GM19468 (cell line): ENCODE data around the gene GPR39.

ENCODE experiments used
- ATAC-seq: cut with Tn5 transposase; IDR thresholded peaks from one replicate; pipeline ENCODE4 v1.9.1; 2021; ENCODE audit warnings: mild to moderate bottlenecking, moderate library complexity, moderate number of reproducible peaks; ENCODE audit not compliant: unreplicated experiment; ENCODE audit errors: extremely low read depth

The GPR39 gene

DNA sequence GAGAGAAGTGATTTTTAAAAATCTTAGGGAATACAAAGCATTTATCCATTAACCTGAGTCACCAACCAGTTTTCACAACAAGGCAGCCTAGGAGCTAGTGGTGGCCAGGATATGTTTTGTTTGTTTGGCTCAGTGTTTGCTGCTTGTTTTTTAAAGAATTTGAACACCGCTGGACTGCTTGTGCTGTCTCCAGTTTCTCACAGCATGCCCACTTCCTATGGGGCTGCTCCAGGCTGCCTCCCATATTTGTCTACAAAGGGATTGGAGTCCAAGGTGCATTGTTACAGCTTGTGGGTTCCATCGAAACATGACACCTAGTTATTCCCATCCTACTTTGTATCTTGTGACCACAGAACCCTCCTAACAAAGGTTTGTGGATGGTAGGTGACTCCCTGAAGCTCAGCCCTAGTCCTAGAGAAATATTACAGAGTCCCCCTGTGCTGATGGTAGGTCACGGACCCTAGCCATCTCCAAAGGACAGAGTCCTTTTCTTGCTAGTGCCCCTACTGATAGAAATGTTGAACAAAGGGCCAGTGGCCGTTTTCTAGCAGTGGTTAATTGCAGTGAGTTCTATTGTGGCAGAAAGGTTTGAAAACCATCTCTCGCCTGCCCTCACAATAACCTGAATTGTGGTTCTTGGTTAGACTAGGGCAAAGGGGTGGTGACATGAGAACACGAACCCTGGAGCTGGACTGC lies 23.2 kb downstream of the GPR39 start:
- no peak for ATAC-seq

DNA sequence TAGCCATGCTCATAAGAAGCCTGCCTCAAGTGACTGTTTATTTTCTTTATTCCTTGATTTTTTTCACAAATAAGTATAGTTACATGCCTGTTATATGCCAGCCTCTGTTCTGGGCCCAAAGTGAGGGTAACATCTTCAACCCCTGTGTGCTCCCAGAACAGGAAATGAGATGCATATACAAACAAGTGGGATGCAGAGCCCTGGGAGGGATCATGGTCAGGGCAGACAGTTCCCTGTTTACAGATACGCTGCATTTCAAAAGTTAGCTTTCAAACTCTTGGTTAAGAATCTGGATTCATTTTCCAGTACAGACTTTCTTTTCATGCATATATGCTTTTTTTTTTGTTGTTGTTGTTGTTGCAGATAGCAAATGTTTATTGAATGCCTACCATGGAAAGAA lies 24.4 kb downstream of the GPR39 start:
- no peak for ATAC-seq

GRCh38 chr2:132442278-132442677 lies 25.7 kb downstream of the GPR39 start:
- no peak for ATAC-seq

DNA sequence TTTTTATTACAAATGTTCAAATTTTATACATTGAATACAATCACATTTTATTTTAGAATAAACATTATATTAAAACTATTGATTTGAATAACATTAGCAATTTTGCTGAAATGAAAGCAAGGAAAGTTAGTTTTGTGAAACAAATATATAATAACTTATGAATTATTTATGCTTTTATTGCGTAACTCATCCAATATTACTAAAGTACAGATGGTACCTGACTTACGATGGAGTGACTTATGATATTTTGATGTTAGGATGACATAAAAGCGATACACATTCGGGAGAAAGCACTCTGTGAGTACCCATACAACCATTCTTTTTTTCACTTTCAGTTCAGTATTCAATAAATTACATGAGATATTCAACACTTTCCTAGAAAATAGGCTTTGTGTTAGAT lies 26.5 kb downstream of the GPR39 start:
- no peak for ATAC-seq

DNA sequence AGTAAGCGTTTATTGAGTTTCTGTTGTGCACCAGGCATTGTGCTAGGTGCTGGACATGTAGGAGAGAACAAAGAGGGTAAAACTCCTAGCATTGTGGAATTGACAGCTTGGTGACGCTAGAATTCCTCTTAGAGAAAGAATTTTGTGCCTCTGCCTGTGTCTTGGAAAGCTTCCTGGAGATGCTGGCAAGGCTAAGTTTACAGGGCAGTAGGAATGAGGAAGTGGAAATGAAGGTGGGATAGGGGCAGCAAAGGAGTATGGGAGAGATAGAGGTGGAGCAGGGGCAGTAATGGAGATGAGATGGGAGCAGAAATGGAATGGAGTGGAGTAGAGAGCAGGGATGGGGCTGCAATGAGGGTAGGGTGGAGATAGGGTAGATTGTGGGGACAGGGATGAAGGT lies 29.8 kb downstream of the GPR39 start:
- no peak for ATAC-seq

- no peak for ATAC-seq
Measured at GRCh38 chr2:132448331-132448730, 31.7 kb downstream of the GPR39 start.

DNA sequence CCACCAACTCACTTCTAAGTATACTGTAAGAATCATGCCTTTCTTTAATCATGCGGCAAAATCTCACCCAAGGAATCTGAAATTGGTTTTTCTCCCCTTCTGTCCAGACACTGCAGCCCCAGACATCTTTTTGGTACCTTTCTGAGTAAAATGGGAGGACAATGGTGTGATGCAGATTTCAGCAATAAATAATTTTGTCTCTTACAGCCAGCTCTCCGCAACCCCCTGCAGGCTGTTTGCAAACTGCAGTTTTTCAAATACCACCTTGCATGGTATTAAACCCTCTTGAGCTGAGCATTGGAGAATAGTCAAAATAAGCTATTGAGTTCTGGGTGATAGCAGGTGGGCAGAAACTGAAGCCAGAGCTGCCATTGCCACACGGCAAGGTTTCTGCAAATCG lies 32.2 kb downstream of the GPR39 start:
- ATAC-seq = no peak

- ATAC-seq = no peak
Measured at GRCh38 chr2:132449868-132450267, 33.3 kb downstream of the GPR39 start.

GRCh38 chr2:132460781-132461180 lies 44.2 kb downstream of the GPR39 start:
- ATAC-seq = no peak

DNA sequence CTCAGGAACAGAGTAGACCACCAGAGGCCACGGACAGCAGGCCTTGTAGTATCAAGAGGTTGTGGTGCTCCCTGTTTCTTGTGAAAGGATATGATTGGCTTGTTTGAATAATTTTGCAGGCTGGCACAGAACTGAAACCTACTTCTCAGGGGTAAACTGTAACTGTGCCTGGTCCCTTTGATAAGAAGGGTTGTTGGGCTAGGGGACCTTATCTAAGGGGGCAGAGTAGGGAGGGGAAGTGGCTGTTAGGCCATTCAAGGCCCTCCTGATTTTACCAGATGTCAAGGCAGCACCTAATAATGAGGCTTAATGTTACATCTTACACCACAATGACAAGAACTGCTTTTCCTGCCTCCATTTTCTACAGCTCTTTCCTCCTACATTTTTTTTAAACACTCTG lies 45.6 kb downstream of the GPR39 start:
- no peak for ATAC-seq

- ATAC-seq = no peak
Measured at GRCh38 chr2:132463719-132464118, 47.1 kb downstream of the GPR39 start.

- ATAC-seq = no peak
Measured at GRCh38 chr2:132465917-132466316, 49.3 kb downstream of the GPR39 start.

- no peak for ATAC-seq
Measured at GRCh38 chr2:132466428-132467028, 49.9 kb downstream of the GPR39 start.

GRCh38 chr2:132468821-132469675 lies 52.4 kb downstream of the GPR39 start:
- no peak for ATAC-seq

DNA sequence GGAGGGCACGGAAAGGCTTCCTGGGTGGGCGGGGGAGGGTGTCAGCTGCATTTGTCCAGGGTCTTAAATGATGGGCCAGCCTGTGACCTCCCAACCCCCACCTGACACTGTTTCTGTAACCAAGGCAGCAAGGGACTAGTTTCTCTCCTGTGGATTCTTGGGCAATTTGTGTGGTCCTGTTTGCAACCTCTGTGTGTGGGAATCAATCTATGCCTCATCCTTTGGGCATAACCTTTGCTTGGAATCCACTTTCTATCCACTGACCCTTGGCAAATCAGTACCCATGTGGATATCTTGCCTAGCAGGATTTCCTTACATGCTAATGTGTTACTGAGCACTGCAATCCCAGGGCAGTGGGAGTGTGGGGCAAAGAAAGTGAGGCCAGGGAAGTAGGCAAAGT lies 54.1 kb downstream of the GPR39 start:
- ATAC-seq = no peak

GRCh38 chr2:132473174-132473883 lies 56.7 kb downstream of the GPR39 start:
- ATAC-seq = no peak

- ATAC-seq = no peak
Measured at GRCh38 chr2:132475615-132476014, 59.0 kb downstream of the GPR39 start.

DNA sequence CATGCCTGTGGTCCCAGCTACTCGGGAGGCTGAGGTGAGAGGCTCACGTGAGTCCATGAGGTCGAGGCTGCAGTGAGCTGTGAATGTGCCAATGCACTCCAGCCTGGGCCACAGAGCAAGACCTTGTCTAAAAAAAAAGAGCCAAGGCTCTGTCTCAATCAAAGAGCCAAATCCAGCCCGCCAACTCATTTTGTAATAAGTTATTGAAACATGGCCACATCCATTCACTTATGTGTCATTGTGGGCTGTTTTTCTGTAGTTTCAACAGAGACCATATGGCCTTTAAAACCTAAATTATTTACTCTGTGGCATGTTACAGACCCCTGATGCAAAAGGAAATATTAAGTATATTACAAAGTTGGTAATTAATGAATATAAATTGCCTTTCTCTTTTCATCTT lies 60.8 kb downstream of the GPR39 start:
- no peak for ATAC-seq

DNA sequence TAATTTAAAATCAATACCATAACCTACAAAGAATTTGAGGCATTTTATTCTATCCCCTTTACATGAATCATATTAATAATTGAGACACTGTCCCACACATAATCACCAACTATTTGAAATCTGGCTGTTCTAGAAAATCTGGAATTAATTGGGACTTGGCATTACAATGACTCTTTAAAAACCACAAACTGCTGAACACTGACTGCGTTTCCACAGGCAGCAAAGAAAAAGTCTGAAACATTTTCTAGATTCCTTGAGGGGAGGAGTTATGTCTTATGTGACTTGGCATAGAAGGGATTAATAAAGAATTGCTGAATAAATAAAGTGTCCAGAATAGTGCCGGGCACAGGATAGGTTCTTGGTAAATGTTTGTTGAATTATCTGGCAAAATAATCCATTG lies 61.4 kb downstream of the GPR39 start:
- ATAC-seq = no peak

DNA sequence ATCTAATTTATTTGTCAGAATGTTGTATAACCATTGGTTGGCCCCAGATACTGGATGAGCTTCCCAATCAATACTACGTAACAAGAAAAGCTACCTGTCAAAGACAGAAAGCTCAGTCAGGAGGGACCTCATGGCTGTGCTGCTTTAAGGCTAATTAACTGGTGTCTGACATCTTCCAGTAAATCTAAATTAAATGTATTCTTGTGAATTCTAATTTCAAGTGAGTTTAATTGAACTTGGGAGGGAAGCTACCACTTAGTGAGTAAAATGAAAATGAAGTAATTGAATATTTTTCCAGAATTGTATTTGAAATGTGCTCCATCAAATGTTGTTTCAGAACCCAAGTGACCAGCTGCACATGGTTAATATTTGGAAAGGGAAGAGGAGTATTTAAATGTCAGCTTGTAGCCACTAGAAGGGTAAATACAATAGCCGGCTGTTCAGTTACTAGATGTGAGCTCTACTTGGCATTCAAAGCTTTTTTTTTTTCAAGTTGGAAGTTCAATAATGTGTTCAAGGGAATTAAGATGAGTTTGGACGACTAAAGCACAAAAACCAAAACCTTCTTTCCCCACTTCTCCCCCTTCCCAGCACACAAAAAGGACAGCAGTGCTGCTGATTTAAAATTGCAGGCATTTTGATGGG lies 62.0 kb downstream of the GPR39 start:
- ATAC-seq = no peak
